Activated gamma-delta T cell treated with anti-CD3 and anti-CD28 coated beads, Interleukin-2, amount 50 U/mL, for 16 hours (primary cell): Measurements from ENCODE around the gene OR52K1.
"Not testable (repeated sequence)": the region's sequence is repeated elsewhere in the genome, so short reads cannot be mapped to it uniquely, and the experiment has no call there.

Experiments used
- DNase-seq: peaks from one replicate; pipeline ENCODE4 v3.0.0-alpha.2; 2020; ENCODE audit warnings: low read depth

OR52K1 gene

DNA sequence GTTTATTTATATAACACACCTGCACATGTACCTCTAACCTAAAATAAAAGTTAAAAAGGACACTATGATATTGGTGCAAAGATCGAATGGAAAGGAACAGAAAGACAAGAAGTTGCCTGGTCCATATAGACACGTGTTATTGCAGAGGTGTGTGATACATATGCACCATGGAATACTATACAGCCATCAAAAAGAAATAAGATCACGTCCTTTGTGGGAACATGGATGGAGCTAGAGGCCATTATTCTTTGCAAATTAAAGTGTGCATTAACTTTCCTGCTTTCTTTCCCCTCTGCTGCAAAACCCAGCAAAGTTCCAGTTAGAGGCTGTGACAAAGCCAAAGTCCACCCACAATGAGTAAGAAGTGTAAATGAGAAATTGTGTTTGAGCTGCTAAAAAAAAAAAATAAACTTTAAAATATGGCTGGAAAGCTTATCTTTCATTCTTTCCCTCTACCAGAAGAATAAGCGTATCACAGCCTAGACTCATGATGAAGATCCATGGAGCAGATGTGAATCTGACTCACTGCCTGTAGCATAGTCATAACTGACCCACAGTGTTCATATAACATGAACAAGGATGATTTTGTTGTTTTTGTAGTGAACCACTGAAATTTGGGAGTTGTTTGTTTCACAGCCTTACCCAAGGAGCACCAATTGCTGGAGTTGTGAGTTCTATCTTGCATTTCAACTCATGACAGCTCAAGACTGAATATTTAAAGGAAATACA lies 9.6 kb downstream of the OR52K1 start:
- DNase-seq = no peak

DNA sequence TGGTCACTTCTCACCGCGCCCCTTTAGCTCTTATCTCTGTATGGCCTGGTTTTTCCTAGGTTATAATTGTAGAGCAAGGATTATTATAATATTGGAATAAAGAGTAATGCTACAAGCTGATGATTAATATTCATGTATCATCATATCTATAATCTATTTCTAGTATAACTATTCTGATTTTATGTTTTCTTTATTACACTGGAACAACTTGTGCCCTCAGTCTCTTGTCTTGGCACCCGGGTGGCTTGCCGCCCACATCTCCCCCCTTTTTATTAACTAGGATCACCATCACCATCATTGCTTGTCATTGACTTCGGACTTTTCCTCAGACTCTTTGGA lies 11.0 kb downstream of the OR52K1 start:
- no peak for DNase-seq

DNA sequence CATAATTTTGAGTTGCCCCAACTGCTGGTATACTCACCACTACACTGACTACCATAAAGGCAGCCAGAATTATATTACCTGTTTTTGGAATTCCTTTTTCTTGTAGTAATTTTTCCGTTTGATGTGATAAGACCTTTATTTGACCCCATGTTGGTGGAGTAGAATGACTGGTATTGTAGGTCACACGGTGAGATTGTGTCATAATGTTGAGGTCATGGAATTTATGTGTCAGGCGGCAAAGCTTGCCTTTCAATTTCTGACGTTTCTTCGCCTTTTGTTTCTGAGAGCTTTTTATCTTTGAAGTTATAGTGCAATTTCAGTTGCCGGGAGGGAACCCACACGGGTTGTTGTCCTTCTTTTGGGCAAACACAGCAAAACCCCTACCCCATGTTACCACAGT lies 13.0 kb downstream of the OR52K1 start:
- no peak for DNase-seq

DNA sequence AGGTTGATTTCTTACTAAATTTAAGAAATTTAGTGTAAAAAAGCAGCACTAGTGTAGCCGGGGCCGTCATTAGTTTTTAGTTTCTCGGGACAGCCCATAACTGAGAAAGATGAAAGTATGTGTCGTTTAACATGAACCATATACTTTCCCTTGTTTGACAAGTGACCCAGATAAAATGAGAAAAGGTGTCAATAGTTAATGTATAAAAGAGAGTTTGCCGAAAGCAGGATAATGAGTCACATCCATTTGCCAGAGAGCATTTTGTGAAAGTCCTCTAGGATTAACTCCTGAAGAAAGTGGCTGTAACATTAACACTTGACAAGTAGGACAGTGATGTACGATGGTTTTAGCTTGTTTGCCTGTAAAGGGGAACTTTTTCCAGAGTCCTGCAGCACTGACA lies 13.5 kb downstream of the OR52K1 start:
- no peak for DNase-seq

DNA sequence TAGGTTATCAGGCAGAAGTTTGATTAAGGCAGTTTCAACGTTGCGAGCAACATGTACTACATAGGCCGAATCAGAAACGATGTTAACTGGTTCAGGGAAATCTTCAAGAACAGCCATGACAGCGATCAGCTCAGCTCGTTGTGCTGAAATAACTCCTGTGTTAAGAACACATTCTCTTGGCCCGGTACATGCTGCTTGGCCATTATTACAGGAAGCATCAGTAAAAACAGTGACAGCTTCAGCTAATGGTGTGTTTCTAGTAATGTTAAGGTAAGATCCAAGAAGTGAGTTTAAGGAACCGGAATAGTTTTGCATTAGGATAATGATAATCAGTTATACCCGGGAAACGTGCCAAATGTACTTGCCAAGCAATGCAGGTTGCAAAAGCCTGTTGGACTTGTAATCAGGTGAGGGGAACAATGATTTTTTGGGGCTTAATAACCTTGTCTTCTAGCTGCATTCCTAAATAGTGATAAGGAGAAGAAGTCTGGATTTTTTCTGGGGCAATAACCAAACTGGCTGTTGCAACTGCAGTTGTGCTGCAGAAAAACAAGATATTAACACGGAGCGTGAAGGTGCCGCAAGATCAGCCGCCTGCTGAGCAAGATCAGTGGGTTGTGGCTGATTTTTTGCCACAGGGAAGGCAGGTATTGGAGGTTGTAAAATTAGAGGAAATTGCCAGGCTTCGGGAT lies 14.3 kb downstream of the OR52K1 start:
- no peak for DNase-seq

DNA sequence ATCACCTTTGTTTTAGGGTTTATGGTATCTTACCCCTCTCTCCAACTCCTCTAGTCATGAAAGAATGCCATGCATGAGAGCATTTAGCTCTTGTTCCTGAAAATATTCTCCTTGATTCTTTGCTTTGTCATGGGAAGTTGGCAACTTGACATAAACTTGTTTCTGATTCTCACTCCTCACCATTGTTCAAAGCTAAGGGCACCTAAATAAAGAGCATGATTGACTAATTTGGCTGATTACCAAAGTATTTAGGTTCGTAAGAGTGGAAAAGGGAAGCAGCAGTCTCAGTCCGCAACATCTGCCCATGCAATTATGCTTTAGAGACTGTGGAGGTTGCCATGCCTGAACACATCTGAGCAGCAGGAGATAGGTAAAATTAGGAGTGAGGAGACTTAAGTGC lies 26.4 kb downstream of the OR52K1 start:
- DNase-seq = no peak

DNA sequence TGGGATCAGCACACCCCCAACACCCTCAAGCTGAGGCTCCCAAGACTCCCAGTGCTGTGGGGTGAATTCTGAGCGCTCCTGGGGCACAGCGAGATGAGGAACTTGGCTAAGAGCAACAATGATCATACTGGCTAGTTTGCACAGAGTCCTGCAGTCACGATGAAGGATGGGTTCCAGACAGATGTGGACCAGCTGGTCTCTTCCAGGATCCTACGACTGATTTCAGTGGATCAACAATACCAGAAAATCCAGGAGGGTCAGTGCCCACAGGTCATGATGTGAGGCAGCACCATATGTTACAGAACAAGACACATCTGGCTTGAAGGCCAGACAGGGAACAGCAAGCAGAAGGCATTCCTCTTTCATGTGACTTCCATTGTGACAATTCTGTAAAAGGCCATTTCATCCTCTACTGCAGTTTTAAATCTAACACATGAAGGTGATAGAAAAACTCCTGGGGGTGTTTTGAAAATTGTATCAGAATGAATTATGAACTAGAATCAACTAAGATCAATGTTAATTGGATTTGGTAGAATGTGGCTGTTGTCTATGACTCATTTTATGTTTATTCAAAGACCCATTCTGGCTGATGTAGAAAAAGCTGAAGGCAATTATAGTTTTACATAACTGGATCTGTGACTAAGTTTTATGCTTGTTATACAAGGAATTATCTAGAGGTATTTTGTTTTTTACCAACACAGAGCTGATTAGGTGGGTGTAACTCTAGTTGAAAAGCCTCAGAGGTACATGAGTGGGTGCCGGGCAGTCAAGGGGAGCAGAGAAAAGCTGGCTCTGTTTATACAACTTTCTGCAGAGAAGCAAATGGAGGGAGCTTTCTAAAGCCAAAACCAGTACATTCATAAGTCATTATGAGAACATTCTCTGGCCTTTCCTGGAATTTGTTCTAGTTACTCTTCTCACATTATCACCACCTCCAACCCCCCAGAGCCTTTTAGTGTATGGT lies 29.1 kb downstream of the OR52K1 start:
- DNase-seq = no peak

DNA sequence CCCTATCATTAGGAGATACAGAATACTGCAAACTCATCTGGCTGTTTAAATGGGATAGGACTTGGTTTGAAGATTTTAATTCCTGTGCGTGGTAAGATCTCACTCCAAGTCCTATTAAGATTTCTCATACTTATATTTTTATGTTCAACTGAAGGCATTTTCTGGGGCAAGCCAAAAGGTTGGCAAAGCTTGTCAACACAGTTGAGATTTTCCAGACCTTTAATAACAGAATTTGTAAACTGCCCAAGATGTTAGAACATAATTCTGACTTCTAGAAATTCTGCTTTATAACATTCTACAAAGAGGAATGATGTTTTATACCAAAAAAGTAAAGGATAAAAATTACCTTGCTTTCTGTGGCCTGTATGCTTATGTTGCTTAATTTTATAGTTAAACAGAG lies 31.8 kb downstream of the OR52K1 start:
- no peak for DNase-seq

DNA sequence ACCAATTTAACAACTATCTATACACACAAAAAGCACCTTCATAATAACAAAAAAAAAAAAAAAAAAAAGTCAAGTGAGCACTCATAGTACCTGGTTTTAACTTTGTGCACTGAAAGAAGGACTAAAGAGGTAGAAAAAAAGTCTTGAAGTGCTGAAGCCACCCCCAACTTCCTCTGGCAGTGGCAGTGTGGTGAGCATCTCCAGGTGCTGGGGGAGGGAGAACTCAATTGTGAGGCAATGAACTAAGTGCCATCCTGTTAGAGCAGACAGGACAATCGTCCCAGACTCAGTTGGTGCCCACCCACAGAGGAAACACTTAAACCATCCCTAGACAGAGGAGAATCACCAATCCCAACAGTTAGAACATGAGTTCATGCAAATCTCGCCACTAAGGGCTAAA lies 39.9 kb downstream of the OR52K1 start:
- DNase-seq = no peak

DNA sequence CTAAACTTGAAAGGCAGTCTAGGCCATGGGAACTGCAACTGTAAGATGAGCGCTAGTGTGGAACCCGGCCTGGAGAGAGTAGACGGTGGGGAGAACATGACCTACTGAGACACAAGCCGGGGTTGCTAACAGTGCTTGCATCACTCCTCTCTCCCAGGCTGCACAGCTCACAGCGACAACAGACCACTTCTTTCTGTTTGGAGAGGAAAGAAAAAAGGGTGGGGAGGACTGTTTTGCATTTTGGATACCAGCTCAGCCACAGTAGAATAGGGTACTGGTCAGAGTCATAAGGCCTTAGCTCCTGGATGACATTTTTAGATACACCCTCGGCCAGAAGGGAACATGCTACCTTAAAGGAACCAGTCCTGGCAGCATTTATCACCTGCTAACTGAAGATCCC lies 40.3 kb downstream of the OR52K1 start:
- no peak for DNase-seq

DNA sequence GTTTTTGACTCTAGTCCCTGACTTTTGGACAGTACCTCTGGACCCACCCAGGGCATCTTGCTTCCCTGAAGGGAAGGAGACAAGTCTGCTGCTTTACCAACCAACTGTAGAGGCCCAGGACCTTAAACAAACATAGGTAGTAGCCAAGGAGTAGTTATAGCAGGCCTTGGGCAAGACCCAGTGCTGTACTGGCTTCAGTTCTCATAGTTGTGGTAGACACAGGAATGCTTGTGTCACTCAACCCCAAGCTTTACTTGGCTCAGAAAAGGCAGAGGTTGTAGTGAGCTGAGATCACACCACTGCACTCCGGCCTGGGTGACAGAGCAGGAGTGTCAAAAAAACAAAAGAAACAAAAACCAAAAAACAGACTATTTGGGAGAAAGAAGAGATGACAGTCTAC lies 41.2 kb downstream of the OR52K1 start:
- no peak for DNase-seq

DNA sequence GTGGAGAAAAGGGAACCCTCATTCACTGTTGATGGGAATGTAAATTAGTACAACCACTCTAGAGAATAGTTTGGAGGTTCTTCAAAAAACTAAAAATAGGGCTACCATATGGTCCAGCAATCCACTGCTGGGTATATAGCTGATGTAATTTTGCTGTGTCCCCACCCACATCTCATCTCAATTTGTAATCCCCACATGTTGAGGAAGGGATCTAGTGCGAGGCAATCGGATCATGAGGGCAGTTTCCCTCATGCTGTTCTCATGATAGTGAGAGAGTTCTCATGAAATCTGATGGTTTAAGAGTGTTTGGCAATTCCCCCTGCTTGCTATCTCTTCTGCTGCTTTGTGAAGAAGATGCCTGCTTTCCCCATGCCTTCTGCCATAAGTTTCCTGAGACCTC lies 45.5 kb downstream of the OR52K1 start:
- no peak for DNase-seq

DNA sequence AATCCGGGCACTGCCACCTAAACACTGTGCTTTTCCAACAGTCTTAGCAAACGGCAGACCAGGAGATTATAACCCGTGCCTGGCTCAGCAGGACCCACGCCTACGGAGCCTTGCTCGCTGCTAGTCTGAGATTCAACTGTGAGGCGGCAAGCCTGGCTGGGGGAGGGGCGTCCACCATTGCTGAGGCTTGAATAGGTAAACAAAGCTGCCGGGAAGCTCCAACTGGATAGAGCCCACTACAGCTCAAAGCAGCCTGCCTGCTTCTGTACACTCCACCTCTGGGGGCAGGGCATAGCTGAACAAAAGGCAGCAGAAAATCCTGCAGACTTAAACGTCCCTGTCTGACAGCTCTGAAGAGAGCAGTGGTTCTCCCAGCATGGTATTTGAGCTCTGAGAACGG lies 49.2 kb downstream of the OR52K1 start:
- not testable (repeated sequence) for DNase-seq

DNA sequence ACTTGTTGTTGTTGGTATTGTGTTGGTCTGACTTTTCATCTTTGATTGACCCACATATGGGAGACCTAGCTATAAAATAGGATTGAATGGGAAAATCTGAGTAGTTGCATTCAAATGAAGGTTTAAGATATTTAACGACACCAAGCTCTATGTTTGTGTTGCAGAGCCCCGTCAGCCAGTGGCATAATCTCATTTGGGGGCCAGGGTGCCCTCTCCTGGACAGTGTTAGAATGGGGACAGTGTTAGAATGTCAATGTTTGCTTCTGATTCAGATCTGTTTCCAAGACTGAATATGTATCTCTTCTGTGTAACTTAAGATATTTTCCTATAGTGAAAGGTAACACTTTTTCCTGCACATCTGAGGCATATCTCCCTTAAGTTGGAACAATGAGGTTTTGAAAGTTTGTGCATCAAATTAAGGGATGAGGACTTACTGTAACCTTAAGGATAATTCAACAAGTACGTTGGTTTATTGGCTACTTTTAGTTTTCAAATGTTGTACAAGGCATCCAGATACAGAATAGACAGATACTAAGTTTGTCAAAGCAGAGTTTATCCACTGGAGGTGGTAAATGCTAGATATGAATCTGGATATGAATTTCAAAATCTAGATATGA lies 57.3 kb downstream of the OR52K1 start:
- peak; percentile 11 for DNase-seq

DNA sequence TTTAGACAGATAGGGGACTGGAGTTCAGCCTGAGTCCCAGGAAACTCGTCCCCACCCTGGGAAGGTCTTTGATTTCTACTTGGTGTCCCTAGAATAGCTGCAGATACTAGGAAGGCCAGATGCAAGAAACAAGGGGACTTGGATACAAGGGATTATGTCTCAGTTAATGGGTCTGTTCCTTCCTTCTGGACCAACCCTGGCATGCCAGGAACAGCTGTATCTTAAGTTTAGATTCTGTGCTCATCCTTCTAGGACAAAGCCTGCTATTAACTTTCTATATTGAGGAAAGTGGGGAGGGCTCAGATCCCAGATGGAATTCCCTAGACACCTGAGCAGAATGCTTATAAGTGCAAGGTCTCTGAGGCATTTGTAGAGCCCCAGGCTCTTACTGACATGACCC lies 58.6 kb downstream of the OR52K1 start:
- no peak for DNase-seq
